T follicular helper cell (primary cell): ENCODE results near the gene SLC22A2.

ENCODE experiments used
- DNase-seq: peaks from one replicate; pipeline ENCODE4 v3.0.0-alpha.2; 2020; ENCODE audit warnings: low read depth

Gene SLC22A2

DNA sequence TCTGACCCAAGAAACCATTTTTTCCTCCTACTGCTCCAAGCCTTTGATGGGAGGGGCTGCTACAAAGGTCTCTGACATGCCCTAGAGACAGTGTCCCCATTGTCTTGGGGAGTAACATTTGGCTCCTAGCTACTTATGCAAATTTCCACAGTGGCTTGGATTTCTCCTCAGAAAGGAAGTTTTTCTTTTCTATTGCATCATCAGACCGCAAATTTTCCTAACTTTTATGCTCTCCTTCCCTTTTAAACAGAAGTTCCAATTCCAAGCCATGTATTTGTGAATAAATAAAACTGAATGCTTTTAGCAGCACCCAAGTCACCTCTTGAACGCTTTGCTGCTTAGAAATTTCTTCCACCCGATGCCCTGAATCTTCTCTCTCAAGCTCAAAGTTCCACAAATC lies 51.0 kb downstream of the SLC22A2 start:
- DNase-seq: no peak

DNA sequence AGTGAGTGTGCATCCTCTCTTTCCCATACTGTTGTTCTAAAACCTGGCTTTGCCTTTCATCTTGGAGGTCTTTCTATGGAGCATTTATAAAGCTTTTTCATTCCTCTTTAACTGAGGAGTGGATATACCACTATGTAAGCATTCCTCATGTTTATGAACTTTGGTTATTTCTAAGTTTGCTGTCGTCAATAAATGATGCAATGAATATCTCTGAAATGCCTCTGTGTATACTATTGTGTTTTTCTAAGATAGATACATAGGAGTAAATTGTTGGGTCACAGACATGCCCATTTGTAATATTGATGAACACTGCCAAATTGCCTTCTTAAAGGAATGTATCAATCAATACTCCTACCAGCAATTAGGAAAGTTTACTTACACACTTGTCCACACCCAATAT lies 53.9 kb downstream of the SLC22A2 start:
- DNase-seq: no peak

DNA sequence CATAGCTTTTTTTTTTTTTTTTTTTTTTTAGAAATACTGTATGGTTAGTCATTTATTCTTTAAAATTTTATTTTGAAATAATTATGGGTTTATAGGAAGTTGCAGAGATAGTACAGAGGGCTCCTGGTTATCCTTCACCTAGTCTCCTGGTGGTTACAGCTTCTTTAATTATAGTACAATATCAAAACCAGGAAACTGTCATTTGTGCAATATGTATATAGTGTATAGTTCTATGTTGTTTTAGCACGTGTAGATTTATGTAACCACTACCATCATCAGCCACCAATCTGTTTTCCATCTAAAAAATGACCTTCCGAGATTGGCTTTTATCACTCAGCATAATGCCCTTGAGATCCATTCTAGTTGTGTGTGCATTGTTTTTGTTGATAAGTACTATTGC lies 54.7 kb downstream of the SLC22A2 start:
- no peak for DNase-seq

DNA sequence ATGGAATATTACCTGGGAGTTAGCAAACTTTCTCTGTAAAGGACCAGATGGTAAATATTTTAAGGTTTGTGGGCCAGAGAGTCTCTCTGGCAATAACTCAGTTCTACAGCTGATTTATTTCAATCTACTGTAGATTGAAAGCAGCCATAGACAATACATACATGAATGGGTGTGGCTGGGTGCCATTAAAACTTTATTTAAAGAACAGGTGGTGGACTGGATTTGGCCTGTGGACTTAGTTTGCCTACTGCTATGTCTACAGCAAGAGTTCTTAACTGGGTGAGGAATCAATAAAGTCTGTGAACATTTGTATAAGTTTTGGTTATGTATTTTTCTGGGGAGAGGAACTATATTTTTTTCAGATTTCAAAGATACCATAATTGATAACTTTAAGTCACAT lies 55.1 kb downstream of the SLC22A2 start:
- no peak for DNase-seq

DNA sequence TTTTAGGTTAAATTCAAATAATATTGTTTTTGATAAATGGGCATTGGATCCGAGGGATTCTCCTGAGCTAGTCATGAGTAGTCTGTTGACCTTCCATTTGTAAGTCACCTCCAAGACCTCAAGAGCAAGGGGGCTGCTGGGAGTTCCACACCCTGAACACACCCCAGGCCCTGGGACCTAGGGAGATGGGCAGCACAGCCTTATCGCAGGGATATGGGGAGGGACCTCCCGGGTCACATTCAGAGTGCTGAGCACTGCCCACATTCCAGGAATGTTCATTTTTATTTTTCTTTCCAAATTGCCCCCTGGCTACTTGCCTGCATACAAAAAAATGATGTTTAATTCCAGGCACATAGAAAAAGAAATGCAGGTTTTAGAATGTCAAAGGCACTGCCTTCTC lies 55.5 kb downstream of the SLC22A2 start:
- DNase-seq: no peak

DNA sequence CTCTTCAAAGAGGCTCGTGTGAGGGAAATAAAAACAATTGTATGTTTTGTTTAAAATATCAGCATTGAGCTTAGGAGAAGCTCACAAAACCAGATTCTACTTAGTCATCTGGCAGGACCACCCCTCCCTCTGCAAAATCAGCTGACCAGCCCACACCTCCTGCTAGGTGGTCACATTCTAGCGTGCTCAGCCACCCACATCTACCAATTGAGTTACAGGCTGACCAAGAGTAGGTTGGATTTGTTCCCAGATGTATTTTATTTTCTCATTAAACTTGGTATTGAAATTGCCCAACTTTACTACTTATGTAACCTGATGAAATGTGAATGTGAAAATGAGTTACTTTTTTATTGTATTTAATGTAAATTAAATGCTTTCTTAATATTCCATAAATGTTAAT lies 56.2 kb downstream of the SLC22A2 start:
- no peak for DNase-seq

DNA sequence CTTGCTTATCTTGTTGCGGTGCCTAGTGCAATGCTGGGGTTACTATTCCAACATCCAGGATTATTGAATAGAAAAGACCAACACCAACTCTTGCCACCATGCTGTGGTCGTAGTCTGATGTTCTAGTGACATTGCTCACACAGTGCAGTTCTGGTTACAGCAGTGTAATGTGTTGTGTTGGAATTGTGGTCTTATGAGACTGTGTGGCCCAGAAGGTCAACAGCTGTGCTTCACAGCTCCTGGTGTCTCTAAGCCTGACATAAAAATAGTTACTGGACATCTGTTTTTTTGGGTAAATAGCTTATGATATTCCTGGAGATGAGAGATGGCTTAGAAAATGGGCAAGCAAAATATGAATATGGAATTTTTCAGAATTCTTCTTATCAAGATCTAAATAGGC lies 57.6 kb downstream of the SLC22A2 start:
- DNase-seq: no peak

DNA sequence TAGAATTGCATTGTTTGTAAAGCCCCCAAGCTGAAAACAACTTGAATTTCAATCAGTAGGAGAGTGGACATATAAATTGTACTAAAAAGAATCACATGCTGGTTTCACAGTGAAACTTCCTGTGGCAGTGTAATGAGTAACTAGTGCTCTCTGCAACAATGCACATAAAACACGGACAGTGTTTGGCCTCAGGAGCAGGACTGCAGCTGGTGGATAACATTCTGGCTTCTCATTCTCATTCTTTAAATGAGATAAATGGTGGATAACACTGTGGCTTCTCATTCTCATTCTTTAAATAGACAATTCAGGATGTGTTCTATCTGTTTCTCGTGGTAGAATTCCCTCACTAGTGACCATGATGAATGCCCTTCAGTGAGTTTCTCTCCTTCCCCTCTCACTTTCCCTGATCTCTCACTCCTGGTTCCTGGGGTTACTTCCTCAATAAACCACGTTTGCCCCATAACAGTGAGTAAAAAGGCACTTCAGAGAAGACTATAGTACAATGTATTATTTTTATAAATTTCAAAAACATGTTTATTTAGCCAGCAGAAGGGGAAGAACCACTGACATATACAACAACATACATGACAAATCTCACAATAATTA lies 59.9 kb downstream of the SLC22A2 start:
- DNase-seq: no peak

DNA sequence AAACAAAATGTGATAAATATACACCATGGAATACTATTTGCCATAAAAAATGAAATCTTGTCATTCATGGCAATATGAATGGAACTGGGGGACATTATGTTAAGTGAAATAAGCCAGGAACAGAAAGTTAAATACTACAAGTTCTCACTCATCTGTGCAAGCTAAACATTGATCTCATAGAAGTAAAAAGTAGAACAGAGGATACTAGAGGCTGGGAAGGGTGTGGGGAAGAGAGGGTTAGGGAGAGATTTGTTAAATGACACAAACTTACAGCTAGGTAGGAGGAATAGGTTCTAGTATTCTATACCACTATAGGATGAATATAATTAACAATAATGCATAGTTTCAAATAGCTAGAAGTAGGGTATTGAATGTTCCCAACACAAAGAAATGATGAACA lies 61.0 kb downstream of the SLC22A2 start:
- DNase-seq: no peak

DNA sequence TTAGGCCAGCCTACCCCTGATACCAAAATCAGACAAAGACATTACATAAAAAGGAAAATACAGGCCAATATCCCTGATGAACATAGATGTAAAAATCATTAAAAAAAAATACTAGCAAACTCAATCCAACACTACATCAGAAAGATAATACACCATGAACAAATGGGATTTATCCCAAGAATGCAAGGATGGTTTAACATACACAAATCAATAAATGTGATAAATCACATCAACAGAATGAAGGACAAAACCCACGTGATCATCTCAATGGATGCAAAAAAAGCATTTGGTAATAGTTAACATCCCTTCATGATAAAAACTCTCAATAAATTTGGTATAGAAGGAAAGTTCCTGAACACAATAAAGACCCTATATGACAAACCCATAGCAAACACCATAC lies 63.8 kb downstream of the SLC22A2 start:
- DNase-seq: no peak

DNA sequence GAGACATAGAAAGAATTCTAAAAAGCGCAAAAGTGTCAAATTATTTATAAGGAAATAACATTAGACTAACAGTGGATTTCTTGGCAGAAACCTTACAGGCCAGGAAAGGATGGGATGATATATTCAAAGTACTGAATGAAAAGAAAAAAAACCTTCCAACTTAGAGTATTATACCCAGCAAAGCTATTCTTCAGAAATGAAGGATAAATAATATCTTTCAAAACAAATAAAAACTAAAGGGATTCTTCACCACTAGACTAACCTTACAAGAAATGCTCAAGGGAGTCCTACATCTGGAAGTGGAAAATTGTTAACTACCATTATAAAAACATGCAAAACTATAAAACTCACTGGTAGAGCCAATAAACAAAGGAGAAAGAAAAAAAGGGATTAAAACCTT lies 65.8 kb downstream of the SLC22A2 start:
- DNase-seq: no peak

DNA sequence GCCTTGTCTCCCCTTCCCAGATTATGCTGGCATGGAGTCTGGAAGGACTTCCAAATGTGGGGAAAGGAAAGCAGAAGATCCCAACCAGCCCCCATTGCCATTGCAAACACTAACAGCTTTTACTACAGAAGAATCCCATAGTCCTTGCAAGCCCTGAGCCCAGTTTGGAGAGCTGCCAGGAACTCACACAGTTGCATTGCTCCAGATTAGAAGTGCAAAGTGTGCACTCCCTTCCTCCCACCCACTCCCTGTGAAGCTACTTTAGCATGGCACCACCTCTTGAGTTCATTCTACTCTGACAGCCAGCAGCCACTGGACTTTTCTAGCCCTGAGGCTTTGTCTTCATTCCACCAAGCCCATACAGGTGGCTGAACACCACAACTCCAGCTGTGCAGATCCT lies 67.6 kb downstream of the SLC22A2 start:
- no peak for DNase-seq

DNA sequence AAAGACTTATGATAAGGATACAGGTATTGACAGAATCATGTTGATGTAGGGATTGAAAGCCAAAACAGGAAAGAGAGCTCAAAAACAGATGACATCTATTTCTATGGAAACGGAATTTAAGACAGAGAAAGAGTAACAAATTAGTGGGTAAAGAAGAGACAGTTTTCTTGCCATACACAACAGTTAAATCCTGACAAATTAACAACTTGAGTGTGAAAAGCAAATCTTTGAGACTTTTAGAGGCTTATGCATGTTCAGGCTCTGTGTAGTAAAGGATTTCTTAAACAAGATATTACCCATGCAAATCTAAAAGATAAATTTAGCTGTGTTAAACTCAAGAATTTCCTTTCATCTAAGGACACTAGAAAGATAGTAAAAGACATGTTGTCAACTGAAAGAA lies 68.5 kb downstream of the SLC22A2 start:
- no peak for DNase-seq

DNA sequence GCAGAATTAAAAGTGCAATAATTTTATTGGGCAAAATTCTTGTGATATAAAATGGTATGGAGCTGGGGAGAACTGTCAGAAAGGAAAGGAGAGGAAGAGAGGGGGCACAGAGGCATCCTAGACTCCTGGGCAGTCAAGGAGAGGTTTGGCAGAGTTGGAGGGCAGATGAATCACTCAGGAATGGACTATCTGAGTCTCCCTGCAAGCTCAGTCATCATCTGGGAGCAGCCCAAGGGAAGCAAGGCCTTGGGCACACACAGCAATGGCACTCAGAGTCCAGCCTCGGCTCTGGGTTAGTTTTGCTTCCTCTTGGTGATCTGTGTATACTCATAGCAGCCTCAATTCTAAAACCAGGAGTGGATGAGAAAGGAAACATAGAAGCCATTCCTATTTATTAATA lies 69.8 kb downstream of the SLC22A2 start:
- DNase-seq: no peak

DNA sequence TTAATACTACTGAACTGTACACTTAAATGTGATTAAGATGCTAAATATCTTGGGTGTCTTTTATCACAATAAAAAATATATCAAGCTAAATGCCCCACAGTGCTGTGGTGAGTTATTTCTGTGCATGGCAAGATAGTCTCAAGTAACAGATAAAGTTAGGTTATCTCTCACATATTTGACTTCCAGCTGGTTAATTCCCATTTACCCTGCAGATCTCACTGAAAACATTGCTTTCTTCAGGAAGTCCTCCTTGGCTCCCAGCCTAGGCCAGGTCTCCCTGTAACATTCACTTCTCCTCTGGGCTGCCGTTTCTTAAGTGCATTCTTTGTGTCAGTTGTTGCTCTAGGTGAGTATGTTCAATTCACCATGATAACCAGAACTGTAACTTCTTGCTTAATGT lies 77.9 kb downstream of the SLC22A2 start:
- no peak for DNase-seq

DNA sequence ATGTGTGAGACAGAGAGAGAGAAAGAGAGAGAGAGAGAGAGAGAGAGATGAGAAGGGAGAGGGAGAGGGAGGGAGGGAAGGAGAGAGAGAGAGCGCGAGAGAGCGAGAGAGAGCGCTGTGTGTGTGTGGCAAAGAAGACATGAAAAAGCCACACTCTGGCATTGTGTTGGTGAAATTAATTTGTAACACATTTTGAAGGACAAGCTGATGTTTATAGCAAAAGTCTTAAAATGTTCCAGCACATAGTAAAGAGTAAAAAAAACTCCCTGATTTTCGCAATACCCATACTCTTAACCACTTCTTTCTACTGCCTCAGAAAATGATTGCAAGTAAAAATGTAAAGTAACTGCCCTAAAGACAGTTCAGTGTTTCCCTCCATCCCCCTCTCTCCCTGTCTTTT lies 80.3 kb downstream of the SLC22A2 start:
- DNase-seq: no peak

DNA sequence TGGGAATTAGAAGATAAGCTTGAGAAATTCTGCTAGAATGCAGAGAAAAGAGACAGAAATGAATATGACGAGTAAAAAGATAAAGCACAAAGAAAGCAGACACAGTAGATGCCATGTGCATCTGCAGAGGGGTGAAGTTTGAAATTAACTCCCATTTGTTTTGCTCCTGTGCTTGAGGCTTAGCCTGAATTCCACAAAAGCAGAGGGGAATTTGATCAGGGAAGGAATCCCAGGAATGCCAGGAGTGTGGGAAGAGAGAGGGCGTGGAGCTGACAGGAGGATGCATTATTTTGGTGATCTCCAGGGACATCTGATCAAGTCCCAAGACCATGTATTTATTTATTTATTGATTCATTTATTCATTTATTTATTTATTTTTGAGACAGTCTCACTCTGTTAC lies 81.4 kb downstream of the SLC22A2 start:
- no peak for DNase-seq

DNA sequence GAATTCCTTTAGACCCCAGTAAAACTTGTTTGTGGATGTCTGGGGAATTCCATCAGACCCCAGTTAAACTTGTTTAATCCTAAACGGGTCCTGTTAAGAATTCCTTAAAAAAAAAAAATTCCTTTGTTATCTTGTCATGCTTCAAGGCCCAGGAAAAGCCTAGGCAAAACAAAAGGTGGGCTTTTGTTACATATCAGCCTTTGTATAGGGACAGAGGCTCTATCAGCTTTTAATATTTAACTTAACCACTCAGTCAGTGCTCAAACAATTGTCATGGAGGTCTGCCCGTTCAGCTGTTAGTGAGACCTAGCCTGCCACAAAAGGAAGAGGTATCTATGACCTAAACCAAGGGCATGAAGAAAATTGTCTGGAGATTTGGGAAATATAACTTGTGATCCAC lies 83.9 kb downstream of the SLC22A2 start:
- DNase-seq: no peak

DNA sequence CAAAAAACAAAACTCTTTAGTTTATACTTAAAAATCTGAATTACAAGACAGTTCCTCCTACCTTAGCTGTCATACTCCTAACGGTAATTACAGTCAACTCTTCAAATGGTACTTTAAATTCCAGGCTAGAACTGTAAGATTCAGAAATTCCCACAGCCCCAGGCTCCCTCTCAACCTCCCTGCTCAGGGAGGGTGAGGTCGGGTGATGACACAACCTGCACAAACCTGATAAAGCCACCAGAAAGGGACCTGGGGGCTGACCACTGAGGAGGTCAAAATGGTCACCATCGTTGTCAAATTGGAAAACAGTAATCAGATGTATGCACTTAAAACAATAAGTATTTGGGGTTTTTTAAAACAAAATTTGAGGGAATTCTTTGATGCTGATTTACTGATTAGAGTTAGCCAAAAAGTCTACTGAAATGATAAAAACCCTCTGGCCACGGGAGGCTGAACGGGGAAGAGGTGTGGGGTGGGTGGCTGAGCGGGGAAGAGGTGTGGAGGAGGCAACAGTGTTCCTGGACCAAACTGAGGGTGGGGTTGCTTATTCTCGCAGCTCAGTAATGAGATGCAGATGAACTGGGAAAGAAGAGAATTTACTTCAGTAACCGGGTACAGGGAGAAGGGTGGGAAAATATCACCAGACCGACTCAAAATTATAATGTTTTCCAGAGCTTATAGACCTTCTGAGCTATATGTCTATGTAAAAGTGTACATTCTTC lies 84.7 kb downstream of the SLC22A2 start:
- no peak for DNase-seq

DNA sequence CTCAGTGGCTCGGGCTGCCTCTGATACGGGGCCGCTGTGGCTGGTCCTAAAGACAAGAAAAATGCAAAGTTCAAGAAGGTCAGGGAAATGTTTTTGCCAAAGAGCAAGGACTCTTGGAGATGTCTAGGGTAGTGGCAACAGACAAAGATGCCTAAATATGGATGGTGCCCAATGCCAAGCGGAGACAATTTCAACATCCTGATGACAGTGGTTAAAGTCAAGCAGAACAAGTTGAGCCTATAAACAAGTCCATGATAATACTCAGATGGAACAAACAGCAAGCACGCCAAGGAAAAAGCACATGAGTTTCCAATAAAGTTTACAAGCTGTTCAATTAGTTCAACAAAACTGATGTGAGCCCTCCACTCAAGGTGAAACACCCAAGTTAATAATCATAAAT lies 85.9 kb downstream of the SLC22A2 start:
- DNase-seq: no peak

DNA sequence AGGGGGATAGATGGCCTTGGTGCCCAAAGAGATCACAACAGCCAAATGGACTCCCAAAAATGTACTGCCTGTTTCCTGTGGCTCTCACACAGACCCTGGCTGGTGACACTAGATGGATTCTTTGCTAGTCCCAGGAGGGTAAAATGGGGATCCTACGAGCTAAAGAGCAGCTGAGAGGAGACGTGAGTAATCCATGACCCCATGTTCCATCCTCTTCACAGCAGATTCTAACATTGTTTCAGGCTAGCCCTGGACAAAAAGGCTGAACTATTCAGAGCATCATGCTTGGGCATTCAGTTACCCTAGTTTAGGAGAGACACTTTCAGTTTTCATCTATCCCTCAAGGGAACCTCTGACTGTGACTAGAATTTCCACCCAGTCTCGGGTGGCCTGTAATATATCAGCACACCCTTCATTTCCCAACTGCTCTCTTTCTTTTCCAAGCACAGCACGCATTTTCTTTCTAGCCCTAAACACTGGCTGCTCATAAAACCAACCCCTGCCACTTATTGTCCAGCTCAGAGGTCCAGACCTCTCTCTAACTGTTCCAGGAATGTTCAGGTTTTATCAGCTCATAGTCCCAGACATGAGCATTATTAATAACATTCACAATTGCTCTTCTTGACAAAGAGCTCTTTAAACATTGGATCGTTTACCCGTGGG lies 88.5 kb downstream of the SLC22A2 start:
- no peak for DNase-seq

DNA sequence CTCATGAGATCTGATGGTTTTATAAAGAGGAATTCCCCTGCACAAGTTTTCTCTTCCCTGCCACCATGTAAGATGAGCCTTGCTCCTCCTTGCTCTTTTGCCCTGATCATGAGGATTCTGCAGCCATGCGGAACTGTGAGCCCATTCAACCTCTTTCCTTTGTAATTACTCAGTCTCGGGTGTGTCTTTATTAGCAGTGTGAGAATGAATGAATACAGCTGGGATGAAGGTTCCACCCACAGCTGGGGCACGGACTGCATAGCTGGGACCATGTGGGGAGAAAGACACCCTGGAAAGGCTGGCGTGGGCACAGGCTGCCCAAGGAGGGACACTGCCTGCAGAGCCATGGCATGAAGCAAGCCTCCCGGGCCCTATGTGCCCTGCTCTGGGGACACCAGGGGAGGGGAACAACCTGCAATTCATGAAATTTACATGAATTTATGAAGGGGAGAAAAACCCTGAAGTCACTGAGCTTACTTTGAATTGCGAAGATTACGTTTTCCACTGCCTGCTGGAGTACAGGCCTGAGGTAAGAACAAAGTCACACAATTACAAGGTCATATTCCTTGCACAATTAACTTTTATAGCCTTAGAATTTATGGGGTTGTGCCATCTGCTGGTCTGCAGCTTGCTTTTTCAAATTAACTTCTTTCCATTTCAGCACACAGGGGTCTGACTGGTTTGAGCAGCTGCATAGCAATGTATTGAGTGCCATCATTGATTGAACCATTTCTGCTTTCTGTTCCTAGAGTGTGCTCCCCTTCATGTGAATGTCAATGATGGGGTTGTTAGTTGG lies 90.8 kb downstream of the SLC22A2 start:
- DNase-seq: no peak
